NCI-H187 (cell line): ENCODE data around the gene USP20.
A peak's percentile ranks its signal among the peaks of the same experiment; 100 is the strongest.

ENCODE experiments used
- DNase-seq, 2 experiments: peaks; one replicate each; lab custom pipeline; 2025; lab: John Stamatoyannopoulos, UW

Gene USP20

DNA sequence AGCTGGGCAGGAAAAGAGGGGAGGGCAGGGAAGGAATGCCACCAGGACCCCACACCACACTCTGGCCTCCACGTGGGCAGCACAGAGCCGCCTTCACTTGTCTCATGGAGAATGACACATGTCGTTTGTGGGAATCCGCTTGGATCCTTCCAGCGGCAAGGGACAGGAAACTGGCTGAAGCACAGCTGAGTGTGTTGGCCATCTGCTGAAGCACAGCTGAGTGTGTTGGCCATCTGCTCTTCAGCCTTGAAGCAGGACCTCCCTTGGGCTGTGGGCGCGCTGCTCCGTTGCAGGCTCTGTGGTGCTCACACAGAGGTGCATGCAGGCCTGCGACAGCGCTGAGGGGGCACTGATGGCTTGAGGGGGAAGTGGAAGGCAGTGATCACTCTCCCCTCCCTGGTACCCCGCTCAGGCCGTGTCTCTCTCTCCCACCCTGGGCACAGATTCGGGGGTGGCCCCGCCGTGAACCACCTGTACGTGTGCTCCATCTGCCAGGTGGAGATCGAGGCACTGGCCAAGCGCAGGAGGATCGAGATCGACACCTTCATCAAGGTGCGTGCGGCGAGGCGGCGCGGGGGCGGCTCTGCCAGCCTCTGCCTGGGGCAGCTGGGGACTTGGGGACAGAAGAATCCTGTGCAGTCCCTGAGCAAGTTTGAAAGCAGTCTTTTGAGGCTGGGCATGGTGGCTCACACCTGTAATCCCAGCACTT is 40.6 kb downstream of the USP20 start:
- no peak for DNase-seq

DNA sequence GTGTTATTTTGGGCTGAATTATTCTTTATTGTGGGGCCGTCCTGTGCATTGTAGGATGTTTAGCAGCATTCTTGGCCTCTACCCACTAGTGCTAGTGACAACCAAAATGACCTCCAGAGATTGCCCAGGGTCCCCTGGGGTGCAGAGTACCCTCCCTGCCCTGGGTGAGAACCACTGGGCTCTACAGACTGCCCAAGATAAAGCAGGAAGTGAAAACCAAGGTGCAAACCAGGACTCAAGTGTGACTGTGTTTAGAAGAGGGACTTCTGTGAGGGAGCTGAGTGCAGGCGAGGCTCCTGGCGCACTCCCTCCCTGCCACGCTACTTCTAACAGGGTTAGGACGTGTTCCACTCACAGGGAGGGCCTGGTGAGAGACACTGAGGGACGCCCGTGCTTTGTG is 41.6 kb downstream of the USP20 start:
- DNase-seq = no peak

DNA sequence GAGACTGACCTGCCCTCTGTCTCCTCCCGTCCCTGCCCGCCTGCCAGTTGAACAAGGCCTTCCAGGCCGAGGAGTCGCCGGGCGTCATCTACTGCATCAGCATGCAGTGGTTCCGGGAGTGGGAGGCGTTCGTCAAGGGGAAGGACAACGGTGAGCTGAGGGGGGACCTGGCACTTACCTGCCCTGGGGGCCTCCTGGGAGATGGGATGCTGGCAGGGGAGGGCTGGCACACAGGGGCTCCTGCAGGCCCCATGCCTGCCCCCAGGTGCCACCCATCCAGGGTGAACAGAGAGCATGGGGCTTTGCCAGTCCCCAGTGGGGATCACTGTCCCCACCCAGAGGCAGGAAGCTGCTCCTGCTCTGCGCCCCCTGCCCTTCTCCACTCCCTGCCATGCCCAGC is 43.0 kb downstream of the USP20 start:
- no peak for DNase-seq

DNA sequence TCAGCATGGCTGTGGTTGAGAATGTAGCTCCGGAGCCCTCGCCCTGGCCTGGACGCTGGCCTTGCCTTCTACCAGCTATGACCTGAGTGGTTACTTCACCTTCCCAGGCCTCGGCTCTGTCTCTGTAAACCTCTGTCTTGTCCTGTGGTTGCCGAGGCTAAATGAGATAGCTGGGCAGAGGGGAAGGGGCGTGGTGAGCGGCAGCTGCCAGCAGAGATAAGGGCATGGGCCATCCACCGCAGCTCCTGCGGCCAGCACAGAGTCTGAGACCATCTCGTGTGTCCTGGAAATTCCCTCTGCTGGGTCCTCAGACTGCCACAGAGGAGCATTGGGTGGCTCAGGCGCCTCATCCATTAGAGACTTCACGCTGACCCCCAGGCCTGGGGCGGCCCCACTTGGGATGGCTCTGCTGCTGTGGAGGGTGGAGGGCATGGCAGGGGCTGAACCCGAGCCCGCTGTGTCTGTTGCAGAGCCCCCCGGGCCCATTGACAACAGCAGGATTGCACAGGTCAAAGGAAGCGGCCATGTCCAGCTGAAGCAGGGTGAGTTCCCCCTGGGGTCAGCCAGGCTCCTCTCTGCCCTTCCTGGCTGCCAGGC is 43.9 kb downstream of the USP20 start:
- DNase-seq = no peak

DNA sequence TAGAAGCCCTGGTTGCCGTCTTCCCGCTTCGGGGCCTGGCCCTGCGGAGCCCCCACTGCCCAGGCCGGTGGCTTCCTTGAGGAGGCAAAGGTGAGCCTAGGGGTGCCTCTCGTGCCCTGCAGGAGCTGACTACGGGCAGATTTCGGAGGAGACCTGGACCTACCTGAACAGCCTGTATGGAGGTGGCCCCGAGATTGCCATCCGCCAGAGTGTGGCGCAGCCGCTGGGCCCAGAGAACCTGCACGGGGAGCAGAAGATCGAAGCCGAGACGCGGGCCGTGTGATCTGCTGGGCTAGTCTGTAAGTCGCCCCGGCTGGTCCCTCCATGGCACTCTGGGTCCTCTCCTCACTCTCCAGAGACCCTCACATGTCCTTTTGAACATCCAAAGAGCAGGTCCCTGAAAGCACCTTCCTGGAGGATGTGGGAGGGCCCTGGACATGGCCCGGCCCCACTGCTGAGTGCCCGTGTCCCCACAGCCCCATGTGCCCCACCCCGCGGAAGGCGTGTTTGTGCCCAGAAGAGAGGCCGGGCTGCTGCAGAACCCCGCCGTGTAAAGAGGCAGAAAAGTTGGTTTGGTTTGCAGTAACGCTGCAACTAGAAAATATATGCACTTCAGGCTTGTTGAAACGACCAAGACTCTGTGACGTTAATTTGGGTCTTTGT is 44.9 kb downstream of the USP20 start:
- no peak for DNase-seq

DNA sequence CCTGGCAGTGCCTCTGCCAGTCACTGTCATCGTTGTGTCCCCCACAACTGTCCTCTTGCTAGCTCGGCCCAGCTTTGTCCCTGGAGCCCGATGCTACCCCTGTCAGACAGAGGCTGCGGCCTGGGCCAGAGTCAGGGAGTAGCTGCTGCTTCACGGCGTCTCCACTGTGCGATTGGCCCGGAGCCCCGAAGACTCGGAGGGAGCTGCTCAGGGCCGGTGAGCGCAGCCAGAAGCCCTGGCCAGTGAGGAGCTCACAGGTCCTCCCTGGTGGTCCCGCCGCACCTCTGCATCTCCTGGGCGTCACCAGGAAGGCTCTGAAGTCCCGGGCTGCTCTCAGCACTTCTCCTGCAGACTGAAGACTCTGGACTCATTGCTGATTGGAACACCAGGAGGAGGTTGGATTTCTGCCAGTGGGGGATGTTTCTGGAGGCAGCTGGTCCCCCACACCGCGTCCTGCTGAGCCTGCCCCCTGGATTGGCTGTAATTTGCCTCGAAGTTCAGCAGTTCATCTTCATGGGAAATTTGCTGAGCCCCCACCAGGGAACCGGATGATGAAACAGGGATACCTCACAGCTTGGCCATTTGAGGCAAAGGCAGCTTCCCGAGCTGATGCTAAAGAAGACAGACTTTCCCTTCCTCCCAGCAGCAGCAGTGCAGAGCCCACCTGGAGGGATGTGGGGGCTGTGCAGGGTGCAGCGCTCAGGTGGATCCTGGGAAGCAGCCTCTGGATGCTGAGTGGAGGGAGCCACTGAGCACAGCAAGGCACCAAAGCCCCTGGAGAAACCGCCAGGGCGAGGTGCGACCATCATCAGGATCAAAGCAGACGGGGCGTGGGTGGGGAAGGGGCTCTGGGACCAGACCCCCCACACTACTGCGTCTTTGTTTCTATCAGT is 45.6 kb downstream of the USP20 start:
- no peak for DNase-seq

DNA sequence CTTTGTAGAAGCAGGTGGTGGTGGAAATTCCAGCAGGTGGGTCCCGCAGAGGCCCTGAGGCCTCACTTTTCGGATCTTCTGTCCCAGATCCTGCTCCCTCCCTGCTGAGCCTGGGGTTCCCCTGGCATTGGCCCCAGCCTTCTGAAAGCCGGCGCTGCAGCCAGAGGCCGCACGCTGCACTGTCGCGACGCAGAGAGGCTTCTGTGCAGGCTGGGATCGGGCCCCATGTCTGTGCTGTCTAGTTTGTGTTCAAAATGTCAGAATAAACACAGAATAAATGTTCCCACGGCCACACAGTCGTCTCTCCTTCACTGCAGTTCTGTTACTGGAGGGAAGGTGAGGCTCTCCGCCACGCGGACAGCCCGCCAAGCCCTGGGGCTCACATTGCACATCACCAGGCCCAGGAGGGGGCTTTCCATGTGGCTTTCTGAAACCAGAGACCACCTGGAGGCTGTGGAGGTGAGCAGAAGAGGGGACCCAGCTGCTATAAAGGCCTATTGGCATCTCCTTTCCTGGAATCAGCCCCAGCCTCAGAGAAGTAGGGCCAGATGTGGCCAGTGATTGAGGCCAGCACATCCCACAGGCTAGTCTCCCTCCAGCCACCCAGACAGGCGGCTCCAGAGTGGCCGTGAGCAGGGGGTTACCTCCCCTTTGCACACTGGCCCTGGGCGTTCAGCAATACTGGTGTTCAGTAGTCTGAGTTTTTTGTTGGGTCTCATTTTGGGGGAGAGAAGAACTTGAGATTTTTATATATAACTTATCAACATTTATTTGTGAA is 46.5 kb downstream of the USP20 start:
- no peak for DNase-seq

DNA sequence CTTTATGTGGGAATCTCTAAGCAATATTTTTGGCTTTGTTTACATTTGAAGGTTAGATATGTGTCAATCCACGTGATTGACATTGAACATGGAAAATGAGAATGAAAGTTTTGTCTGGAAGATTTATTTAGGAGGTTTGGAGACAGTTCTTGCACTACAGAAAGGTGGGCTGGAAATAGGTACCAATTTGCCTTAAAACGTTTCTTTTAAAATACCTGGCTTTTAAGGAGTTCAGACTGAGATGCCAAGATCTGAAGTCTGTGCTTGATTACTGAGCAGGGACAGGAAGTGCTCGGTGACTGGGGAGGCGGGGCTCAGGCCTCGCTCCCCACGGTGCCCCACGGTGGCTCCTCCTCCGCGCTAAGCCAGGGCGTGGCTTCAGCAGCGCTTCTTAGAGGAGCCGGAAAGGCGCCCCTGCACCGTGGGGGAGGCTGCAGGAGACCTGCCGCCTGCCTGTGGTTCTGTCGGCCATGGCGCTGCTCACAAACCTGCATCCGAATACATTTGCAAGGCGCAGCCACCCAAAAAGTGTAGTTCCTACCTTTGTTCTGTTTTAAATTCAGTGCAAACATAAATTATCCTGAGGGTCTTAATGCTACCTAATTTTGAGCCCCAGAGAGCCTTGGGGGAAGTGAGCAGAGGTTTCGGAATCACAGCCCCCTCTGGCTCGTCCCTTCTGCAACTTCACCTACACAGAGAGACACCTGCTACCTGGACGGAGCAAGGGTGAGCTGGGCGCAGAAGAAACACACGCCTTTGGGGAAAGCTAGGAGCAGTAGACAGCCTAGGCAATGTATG is 49.2 kb downstream of the USP20 start:
- peak; percentile 43 to 62 for DNase-seq

DNA sequence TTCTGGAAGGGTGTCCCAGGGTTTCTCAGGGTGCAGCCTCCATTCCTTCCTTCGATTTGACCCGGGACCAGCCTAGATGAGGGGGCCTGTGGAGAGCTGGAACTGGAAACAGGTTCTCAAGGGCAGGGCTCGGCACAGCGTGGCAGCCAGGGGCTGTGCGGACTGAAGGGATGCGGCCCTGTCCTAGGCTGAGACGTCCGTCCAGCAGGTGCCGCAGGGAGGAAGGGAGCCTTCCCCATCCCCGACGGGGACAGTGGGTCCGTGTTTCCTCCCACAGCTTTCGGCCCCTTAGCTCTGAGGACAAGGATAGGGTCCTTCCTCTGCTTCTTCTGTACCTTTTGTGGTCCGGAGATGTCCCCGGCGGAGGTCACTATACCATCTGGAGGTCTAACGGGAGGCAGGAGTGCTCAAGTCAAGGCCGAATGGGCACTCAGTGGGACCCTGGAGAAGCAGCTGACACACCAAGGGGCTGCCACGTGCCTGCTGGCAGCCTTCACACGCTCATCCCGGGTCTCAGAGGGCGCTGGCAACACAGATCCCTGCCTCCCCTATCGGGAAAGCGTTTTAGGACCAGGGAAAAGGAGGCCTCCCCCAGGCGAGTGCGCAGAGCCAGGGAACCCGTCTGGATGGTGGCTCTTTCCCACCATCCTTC is 49.9 kb downstream of the USP20 start:
- DNase-seq = no peak

DNA sequence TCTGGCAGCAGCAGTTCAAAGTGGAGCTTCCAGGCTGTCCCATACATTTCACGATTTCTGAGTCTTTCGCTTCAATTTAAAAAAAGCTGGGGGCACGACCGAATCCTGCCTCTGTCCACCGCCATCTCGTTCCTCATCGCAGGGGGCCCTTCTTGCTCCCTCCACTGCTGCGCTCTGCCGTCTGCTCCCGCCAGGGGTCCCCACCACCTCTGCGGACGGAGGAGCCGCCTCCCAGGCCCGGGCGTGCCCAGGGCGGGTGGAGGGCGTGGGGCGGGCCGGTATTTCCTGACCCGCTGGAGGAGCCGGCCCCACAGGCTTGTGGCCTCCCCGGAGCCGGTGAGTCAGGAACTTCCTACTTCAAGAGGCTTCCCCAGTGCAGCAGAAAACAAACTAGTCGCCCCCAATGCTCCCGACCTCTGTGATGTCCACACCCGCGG is 50.4 kb downstream of the USP20 start:
- DNase-seq = peak; percentile 14 to 18

DNA sequence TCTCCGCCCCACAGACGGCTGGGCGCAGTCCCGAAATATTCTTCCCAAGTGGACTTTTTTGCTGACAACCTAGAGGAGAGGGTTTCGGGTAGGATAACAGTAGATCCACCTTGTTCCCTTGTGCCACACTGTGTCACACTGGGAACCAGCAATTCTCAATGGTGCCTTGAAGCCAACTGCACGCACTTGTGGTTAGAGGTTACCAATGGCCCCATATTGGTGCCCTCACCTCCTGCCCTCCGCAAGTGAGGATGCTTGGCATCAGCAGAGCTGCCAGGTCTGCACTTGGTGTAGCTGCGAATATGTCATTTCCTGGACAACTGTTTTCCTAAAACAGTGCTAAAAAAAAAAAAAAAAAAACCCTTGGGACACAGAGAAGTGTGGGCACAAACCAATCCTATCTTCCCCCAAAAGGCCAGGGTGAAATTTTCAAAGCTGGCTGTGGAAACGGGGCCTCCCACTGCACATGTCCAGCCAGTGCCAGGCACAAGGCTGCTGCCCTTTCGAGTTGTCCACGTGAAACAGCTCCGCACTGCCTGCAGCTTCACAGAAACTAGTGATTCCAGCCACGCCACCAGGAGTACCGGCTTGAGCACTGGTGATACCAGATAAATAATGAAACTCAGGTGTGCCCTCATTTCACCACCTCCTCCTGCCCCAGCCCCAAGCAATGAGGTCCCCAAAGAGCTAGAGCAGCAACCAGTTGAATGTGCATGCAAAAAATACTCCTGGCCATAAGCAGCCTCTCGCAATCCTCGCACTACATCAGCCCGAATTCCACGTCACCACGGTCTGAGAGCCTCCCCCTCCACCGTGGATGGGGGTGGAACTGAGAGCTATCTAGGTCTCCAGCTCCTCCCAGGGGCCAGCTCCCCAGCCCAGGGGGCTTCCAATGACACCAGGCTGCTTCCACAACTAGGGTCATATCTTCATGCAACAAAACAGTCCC is 51.2 kb downstream of the USP20 start:
- no peak for DNase-seq

DNA sequence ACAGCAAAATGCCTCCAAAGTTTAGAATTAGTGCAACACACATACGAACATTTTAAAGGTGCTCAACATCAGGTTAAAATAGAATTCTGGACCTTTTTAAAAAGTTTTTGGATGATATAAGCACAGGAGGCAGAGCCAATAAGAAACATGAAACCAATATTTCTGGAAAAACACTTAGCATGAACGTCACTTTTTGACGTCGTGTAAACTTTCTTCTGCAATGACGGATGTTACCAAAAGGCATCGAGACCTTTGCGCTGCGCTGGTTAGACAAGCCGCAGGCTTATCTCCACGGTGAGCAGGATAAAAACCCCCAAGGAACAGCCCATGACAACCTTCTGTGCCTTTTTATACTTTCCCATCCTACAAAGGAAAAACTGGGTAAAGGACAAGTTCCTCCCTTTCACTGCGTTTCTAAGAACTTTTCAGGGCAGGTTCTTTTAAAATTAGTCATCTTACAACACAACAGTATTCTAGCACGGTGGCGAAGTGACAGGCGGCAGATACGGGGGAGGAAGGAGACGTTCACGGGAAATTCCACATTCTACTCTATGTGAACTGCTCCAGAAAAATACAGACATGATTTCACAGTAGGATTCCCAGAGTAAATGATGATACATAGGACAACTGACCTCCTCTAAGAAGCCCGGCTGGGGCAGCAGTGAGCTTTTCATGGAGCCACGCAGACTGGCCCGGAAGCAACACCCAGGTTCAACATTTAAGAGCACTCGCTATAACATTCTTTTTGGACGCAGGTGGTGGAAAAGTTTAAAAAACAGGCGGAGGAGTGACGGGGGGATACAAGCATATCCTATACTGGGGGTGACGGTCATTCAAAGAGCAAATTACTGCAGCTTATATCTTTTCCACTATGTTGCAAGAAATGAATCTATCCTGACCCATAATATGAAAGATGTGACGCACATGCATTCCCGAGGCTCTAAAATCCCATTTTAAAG is 52.4 kb downstream of the USP20 start:
- no peak for DNase-seq

DNA sequence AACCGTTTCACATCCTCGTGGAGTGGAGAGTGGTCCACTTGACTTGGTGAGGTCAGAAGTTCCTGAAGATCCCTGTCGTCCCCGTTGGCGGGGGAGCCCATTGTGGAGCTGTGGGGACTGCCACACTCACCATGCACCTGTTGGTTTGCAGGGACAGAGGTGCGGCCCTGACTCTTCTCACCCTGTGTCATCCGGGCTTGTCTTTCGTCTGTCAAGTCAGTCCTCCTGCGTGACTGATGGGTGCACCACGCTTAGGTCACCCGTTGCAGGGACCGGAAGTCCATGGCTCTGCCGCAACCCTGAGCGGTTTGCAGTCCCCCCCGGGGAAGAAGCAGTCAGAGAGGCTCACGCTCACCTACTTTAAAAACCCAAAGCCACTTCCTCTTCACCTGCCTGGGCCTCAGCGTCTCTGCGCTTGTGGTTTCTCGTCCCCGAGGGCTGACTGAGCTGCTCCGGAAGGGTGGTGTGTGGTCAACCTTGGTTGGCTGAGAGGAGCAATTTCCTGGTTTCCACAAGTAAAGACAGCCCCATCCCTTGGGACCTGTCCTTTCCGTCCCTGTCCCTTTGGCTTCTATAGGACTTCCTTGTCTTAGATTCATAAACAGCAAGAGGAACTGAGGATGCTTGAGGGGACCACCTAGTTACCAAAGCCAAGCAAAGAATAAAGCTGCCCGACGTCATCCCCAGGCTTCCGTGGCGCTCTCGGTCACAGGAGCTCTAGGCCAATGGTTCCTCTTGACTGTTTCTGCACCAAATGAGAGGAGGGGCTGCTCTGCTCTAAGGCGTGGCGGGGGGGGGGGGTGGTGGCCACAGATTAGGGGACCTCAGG is 53.2 kb downstream of the USP20 start:
- no peak for DNase-seq

DNA sequence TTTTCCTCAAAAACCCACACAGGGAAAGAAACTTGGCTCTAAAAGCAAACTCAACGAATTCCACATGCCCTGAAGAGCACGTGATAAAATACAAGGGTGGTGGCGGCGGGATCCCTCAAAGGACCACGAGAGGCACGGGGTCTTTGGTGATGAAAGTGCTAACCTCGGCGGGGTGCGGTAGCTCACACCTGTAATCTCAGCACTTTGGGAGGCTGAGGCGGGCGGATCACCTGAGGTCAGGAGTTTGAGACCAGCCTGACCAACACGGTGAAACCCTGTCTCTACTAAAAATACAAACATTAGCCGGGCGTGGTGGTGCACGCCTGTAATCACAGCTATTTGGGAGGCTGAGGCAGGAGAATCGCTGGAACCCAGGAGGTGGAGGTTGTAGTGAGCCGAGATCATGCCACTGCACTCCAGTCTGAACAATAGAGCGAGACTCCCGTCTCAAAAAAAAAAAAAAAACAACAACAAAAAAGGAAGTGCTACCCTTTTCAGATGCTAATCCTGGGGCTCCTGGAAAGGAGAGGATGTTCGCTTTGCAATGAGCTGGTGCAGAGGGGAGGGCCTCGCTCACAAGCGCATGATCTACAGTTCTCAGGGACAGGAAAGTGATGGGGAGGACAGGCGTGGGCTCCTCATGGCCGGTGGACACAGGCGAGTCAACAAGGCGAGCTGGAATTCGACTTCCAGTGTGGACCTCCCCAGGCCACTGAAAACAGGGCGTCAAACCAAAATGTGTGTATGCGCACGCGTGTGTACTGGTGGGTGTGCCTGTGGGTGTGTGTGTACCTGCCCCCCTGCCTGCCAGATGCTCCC is 54.1 kb downstream of the USP20 start:
- no peak for DNase-seq

DNA sequence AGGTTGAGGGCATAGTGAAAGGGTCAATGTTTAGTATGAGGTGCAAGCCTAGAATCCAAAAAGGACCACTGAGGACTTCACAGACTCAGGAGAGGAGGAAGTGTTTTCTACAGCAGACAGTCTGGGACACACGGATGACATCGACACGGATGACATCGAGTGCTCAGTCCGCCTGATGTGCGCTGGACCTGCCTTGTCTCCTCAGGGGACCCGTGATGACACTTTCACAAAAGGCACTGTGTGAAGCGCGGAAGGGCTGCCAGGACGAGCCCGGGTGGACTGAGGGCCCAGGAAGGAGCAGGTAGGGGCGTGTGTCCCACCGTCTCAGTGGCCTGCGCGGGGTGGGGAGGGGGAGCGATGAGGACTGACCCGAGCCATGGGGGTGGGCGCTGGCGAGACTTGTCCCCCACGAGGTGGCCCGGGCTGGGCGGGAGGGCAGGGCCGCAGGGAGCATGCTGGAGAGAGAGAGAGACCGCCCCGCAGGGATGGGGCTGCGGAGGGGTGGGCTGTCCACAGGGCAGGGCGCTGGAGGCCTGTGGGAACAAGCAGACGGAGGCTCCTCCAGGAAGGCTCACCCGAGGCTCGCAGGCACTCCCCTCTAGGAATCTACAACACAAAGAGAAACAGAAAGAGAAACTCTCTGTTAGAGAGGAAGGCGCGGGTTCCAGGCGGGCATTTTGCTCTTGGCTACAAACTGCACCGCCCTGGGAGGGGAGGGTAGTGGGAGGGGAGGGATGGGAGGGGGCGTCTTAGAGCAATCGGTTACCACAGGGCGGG is 54.9 kb downstream of the USP20 start:
- DNase-seq = no peak
